GM19468 (cell line): Measurements from ENCODE around the gene TMEM140.
"Not testable (repeated sequence)": the region's sequence is repeated elsewhere in the genome, so short reads cannot be mapped to it uniquely, and the experiment has no call there.

Experiments
- ATAC-seq: cut with Tn5 transposase; IDR thresholded peaks from one replicate; pipeline ENCODE4 v1.9.1; 2021; ENCODE audit warnings: mild to moderate bottlenecking, moderate library complexity, moderate number of reproducible peaks; ENCODE audit not compliant: unreplicated experiment; ENCODE audit errors: extremely low read depth

The TMEM140 gene

GRCh38 chr7:135147899-135148721 is at the start of gene TMEM140:
Gene TMEM140, plus strand, starts transcription at chr7:135148072. Its CDS starts 16,370 bp downstream, at chr7:135164442.
- peak; percentile 64 for ATAC-seq

GRCh38 chr7:135098391-135098790 is 49.5 kb upstream of the TMEM140 start:
- no peak for ATAC-seq

GRCh38 chr7:135100856-135101255 is 47.0 kb upstream of the TMEM140 start:
- ATAC-seq: no peak

GRCh38 chr7:135102372-135102771 is 45.5 kb upstream of the TMEM140 start:
- ATAC-seq: peak; percentile 75

GRCh38 chr7:135109562-135109961 is 38.3 kb upstream of the TMEM140 start:
- no peak for ATAC-seq

GRCh38 chr7:135109976-135110375 is 37.9 kb upstream of the TMEM140 start:
- ATAC-seq: no peak

- no peak for ATAC-seq
Measured at GRCh38 chr7:135111379-135111778, 36.5 kb upstream of the TMEM140 start.

- no peak for ATAC-seq
Measured at GRCh38 chr7:135114622-135115021, 33.2 kb upstream of the TMEM140 start.

- ATAC-seq: no peak
Measured at GRCh38 chr7:135117096-135117495, 30.8 kb upstream of the TMEM140 start.

- ATAC-seq: no peak
Measured at GRCh38 chr7:135121868-135122267, 26.0 kb upstream of the TMEM140 start.

- ATAC-seq: not testable (repeated sequence)
Measured at GRCh38 chr7:135124631-135125030, 23.2 kb upstream of the TMEM140 start.

- ATAC-seq: no peak
Measured at GRCh38 chr7:135128931-135129330, 18.9 kb upstream of the TMEM140 start.

GRCh38 chr7:135129579-135129978 is 18.3 kb upstream of the TMEM140 start:
- no peak for ATAC-seq

GRCh38 chr7:135143885-135144668 is 3.8 kb upstream of the TMEM140 start:
- ATAC-seq: no peak

GRCh38 chr7:135147341-135147898 is 452 bp upstream of the TMEM140 start:
- ATAC-seq: no peak

- ATAC-seq: no peak
Measured at GRCh38 chr7:135150072-135150782, 2.4 kb downstream of the TMEM140 start.

GRCh38 chr7:135151132-135151531 is 3.3 kb downstream of the TMEM140 start:
- no peak for ATAC-seq

GRCh38 chr7:135151533-135151932 is 3.7 kb downstream of the TMEM140 start:
- ATAC-seq: no peak

GRCh38 chr7:135152442-135152841 is 4.6 kb downstream of the TMEM140 start:
- no peak for ATAC-seq

- no peak for ATAC-seq
Measured at GRCh38 chr7:135154734-135155133, 6.9 kb downstream of the TMEM140 start.
